Activated gamma-delta T cell treated with Interleukin-2 at 50 U/mL for 16 hours (primary cell): ENCODE data around the gene PTPMT1.
"Not testable (repeated sequence)": the region's sequence is repeated elsewhere in the genome, so short reads cannot be mapped to it uniquely, and the experiment has no call there.

Experiments used
- DNase-seq: peaks from one replicate; pipeline ENCODE4 v3.0.0-alpha.2; 2020

Gene PTPMT1

DNA sequence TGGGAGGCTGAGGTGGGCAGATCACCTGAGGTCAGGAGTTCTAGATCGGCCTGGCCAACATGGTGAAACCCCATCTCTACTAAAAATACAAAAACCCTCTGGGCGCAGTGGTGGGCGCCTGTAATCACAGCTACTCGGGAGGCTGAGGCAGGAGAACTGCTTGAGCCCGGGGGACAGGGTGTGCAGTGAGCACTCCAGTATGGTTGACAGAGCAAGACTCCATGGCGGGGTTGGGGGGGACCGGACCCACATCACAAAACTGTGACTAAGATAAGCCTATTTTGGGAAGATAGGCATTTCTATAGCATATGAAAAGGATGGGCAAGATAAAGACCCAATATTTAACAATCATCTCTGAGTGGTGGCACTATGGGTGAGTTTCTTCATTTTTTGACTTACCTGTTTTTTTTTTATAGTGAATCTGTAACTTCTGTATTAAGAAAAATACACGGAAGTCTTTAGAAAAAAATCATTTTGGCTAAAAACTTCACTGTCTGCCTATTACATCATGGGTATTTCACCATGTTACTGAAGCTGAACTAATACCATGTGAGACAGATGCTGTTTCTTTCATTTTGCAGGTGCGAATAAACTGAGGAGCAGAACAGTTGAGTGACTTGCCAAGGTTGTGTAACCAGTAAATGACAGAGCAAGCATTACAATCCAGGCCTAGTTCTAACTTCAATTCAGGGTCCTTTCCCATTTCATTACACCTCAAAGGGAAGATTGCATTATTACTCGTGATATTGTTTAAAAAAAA lies 14.9 kb upstream of the PTPMT1 start:
- DNase-seq: no peak

DNA sequence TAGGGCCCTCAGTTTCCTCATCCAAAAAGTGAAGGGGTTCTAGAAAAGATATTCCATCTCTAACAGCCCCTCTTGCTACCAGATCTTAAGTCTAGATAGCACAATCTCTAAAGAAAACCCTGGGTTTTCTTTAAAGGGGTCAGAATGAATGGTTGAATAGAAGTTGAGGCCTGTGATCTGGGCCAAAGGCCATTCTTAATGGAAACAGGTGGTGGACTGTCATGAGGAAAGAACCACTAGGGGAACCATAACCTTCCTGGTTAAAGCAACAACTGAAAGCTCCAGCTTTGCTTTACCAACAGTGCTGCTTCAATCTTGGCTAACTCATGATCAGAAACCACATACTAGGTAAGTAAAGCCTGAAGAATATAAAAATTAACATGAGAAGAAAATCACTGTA lies 14.3 kb upstream of the PTPMT1 start:
- DNase-seq: no peak

DNA sequence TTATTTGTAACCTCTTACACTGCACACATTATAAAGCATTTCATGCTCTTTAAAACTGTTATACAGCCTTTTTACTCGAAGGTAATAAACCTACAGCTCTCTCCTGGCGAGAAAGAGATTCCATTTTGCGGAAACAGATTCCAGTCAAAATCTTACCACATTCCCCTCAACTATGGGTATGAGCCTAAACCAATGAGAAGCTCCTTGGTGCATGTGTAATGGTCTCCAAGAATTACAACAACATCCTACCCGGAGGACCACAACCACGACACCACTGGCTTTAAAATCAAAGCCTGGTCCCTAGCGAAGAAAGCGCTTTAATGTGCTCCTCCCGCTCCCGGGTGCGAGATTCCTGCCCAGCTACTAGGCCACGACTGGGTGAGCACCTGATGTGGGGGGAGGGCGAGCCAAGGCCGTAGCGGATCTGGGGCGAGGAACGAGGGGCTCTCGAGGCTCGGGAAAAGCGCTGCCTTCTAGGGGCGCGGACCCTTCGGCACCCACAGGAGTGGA lies 13.3 kb upstream of the PTPMT1 start:
- DNase-seq: no peak

DNA sequence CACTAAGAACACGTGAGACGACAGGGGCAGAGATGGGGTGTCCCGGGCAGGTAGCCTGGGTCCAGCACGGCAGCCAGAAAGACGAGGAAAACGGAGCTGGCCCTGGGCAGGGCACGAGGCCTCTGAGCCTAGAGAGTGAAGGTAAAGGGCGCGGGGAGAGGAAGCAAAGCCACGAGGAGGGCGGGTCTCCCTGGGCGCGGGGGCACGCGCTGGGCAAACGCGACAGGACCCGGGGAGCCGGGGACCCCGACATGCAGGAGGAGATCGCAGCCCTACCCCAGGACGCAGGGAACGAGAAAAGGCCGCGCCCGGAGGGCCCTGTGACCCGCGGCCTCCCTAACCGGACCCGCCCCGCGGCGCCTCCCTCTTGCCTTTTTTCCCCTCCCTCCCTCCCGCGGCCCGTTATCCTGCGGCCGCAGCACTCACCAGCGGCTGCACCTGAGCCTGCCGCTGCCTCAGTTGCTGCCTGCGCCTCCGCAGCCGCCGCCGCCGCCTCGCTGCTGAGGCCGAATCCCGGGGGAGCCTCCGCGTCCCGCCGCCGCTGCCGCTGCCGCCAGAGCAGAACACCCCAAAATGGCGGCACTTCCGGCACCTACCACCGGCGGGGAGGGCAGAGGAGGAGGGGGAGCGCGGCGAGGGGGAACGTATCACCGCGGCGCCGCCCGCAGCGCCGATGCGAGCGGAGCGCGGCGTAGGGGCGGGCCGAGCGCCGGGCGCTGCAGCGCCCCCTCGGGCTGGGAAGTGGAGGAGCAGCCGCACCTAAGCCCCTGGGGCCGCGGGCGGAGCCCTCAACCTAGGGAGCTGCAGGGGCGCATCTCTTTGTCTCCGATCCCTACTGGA lies 12.6 kb upstream of the PTPMT1 start, which contains the start of gene CELF1:
TSS of gene CELF1 (minus strand) at position 567 of the 840 bp plus-strand sequence. CDS start 53,609 bp downstream, outside the sequence.
- DNase-seq: peak; percentile 92

DNA sequence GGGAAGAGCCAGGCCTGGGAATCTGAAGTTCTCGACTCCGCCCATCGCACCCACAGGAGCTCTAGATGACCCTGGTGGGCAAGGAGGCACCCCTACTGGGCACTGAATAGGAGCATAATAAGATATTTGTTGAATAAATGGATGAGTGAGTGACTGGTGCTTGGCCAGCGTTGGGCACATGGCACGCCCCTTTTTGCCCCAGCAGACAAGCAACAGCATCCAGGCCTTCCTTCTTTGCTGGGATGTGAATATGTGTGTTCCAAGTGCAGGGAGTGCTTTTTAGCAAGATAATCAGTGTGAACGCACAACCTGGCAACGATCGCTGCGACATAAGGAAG lies 12.0 kb upstream of the PTPMT1 start:
- no peak for DNase-seq

DNA sequence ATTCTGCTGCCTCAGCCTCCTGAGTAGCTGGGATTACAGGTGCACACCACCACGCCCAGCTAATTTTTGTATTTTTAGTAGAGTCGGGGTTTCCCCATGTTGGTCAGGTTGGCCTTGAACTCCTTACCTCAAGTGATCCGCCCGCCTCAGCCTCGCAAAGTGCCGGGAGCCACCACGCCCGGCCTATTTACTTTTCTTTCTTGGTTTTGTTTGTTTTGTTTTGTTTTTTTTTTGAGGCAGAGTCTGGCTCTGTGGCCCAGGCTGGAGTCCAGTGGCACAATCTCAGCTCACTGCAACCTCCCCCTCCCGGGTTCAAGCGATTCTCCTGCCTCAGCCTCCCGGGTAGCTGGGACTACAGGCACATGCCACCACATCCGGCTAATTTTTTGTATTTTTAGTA lies 8.4 kb upstream of the PTPMT1 start:
- not testable (repeated sequence) for DNase-seq

DNA sequence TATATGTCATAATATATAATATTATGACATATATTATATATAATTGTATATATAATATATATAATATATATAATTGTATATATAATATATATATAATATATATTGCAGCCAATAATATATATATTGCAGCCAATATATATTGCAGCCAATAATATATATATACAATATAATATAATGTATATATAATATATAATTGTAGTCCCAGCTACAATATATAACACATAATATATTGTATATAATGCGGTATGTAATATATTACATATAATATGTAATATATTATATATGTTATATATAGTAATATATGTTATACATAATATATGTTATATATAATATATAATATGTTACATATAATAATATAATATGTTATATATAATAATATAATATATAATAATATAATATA lies 6.7 kb upstream of the PTPMT1 start:
- DNase-seq: no peak

DNA sequence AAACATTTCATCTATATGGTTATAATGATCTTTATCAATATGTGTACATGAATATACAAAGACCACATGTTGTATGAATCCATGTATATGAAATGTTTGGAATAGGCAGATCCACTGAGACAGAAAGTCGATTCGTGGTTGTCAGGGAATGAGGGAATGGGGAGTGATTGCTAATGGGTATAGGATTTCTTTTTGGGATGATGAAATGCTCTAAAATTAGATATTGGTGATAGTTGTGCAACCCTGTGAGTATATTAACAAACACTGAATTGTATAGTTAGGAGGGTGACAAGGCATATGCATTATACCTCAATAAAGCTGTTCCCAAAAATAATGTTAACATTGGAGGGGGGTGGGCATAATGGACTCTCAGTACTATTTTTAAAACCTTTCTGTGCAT lies 5.0 kb upstream of the PTPMT1 start:
- DNase-seq: no peak

DNA sequence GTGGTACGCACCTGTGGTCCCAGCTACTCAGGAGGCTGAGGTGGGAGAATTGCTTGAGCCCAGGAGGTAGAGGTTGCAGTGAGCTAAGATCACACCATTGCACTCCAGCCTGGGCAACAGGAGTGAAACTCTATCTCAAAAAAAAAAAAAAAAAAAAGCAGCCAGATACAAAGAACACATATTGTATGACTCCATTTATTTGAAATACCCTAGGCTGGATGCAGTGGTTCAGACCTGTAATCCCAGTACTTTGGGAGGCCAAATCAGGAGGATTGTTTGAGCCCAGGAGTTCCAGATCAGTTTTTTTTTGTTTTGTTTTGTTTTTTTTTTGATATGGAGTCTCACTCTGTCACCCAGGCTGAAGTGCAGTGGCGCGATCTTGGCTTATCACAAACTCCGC lies 3.0 kb upstream of the PTPMT1 start:
- DNase-seq: not testable (repeated sequence)

DNA sequence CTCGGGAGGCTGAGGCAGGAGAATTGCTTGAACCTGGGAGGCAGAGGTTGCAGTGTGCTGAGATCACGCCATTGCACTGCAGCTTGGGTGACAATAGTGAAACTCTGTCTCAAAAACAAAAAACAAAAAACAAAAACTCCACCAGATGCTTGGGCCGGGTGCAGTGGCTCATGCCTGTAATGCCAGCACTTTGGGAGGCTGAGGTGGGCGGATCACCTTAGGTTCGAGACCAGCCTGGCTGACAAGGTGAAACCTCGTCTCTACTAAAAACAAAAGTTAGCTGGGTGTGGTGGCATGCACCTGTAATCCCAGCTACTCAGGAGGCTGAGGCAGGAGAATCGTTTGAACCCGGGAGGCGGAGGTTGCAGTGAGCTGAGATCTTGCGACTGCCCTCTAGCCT lies 1.0 kb upstream of the PTPMT1 start:
- DNase-seq: not testable (repeated sequence)

DNA sequence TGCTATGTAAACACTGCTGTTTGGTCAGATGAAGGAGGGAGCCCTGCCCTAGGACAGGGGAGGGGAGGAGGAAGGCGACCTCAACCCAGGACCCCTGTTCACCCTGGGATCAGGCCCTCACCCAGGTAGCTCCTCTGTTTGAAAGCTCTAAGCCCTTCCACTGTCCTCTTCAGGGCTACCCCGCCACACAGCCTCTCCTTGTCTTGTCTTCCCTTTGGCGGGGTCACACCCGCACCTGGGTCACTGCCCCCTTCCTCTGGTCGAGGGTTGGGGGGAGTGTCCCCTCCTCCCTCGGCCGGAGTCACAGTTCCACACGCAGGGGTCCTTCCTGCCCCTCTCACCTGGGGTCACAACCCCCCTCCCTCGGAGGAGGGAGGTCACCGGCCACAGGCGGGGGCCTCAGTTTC lies 463 bp upstream of the PTPMT1 start:
- DNase-seq: no peak

DNA sequence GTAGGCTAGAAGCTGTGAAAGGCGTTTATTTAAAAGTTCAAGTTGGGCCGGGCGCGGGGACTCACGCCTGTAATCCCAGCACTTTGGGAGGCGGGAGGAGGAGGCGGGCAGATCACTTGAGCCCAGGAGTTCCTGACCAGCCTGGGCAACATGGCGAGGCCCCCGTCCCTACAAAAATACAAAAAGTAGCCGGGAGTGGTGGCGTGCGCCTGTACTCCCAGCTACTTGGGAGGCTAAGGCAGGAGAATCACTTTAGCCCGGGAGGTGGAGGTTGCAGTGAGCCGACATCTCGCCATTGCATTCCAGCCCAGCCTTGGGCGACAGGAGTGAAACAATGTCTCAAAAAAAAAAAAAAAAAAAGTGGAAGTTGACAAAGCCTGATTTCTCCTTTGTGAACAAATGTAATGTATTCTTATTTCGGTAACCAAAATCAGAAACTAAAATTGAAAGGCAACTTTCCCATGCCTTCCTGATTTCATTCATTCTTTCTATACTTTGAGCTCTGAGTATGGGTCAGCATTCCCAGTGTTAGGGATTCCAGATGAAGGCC lies 825 bp downstream of the PTPMT1 start:
- no peak for DNase-seq

DNA sequence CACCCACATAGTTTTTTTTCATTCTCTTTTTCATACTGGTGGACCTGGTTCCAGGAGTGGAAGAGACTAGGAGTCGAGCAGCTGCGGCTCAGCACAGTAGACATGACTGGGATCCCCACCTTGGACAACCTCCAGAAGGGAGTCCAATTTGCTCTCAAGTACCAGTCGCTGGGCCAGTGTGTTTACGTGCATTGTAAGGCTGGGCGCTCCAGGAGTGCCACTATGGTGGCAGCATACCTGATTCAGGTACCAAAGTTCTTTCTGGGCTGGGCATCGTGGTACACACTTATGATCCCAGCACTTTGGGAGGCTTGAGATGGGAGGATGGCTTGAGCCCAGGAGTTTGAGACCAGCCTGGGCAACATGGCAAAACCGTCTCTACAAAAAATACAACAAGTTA lies 4.2 kb downstream of the PTPMT1 start:
- DNase-seq: no peak

DNA sequence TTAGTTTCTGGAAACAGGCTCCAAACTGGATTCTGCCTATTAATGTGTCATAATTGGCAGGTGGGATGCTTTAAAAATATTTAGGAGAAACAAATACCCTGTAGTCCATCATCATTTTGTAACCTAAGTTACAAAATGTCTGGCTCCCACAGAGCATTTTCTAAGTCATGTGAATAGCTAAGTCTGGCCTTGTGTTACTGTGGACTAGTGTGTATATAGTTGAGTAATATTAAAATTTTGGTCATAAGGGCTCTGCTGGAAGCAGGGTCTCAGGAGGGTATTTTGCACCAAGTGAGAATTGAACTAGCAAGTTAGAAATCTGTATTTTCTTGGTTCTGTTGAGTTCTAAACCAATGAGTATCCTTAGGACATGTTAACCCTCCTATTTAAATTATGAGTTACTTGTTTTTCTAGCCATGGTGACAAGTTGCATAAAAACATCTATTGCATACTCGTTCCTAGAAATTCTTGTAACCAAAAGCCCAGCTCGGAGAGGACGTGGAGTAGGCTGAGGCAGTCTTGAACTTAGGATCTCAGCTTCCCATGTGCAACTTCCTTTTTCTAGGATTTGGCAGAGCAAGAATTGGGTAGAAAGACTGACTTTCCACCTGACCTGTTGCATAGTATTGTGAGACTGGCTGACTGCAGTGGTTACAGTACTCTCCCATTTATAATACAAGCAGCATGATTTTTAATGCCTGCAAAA lies 5.4 kb downstream of the PTPMT1 start:
- DNase-seq: no peak

DNA sequence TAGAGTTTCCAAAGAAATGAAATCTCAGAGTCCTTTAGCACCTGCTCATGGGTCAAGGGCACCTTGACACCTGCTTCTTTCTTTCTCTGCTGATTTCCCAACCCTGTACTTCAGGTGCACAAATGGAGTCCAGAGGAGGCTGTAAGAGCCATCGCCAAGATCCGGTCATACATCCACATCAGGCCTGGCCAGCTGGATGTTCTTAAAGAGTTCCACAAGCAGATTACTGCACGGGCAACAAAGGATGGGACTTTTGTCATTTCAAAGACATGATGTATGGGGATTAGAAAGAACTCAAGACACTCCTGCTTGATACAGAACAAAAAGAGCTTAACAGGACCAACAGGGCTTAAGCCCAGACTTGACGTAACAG lies 5.9 kb downstream of the PTPMT1 start:
- DNase-seq: no peak

DNA sequence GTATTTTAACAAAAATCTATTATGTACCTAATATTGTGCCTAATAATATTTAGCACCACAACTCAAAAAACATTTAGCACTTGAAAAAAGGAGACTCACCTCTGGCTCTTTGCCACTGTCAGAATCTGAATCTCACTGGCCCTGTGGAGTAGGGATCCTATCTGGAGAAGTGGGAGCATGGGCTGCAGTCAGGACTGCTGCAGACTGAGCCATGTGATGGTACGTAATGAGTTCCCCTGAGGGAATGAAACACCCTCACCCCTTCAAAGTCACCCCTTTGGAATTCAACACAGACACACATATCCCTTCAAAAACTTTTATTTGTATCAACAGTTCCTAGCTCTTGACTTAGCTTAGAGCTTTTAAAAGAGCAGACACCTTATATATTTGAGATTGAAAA lies 6.5 kb downstream of the PTPMT1 start:
- DNase-seq: no peak

DNA sequence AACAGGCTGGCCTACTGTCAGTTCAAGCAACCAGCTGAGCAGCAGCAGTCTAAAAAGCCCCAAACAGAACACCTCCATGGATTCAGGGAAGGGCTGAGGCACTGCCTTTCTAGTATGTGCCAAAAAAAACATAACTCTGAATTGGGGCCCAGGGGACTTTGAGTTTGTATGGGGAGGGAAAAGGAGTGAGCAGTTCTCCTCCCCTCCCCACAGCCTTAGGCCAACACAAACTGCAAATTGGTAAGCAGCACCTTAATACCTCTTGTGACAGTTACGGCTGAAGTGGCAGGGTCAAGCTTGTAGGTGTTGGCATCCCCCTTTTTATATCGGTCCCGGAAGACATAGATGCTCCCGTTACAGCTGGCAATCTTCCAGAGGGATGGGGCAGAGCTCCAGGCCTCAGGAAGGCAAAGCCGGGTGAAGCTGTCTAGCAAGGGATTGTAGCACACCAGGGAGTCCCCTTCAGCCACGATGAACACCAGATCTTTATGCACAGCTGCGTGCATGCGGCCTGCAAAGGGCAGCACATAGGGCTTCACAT lies 7.4 kb downstream of the PTPMT1 start:
- DNase-seq: no peak

DNA sequence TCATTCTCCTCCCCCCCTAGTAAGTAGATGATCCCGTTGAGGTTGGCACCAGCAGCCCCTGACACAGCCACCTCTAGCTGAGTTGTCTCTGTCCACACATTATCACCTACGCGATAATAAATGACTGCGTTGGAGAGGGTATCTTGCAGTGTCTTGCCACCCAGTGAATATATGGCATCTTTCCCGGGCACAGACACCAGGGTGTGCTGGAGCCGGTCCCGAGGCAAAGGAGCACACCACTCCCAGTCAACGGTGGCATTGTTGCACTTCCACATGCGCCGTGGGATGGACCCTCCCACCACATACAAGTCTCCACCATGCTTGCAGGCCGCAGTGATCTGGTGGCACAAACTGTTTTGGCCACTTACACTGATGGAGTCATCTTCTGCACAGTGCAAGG lies 7.9 kb downstream of the PTPMT1 start:
- DNase-seq: no peak

DNA sequence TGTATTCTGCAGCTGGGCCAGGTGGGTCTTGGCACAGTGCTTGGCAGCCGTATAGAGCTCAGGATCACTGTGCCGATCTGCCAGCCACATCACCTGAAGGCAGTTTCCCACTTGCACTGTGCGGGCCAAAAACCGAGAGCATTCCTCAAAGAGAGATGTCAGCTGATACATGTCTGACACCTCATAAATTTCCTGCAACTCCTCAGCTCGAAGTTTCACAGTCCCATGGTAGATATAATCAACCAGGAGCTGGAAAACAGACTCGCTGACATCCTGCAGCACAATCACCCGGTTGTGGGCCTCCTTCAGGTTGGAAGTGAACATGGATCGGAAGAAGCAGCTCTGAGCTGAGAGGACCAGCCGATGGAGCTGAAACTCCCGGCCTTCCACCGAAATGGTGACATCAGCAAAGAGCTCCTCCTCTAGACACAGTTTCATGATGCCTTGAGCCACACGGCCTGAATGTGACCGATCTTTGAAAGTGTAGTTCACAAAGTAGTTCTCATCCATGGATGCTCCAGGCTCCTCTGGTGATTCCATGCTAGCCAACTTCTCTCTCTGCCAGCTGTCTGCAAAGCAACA lies 12.2 kb downstream of the PTPMT1 start:
- no peak for DNase-seq

DNA sequence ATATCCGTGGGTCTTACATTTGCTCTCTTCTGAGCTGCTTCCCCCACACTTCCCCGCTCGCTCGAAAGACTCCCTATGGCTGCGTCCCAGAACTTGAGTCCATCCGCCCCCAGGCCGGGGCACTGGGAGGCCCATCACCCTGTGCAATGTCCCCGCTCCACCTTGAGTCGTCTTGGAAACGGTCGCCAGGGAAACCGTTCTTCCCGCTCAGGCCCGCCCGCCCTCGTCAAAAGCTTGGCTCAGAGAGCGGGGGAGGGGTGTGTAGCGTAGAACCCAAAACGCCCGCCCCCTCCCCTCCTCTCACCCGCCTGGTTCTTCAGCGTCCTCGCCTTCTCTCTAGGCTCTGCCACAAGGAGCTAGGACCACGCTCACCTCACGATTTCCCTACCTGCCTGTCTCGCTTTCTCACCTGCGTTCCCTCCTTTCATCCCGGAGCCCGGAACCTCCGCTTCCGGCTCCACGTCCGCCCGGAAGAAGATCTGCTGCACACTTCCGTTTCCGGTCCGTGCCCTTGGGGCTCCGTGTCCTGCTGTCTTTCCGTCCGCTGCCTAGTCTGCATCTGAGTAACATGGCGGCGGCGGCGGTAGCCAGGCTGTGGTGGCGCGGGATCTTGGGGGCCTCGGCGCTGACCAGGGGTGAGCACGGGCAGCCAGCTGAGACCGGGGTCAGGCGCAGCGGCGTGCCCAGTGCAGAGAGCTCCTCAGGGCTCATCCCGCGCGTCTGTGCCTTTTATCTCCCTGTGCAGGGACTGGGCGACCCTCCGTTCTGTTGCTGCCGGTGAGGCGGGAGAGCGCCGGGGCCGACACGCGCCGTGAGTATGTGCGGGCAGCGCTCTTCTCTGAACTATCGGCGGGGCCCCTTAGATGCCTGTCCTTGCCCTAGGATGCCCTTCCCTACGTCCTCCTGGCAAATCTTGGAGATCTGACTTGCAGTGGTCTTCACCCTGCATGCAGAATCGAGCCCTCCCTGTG lies 13.4 kb downstream of the PTPMT1 start, which contains the start of the genes KBTBD4 and NDUFS3:
TSS of gene KBTBD4 (minus strand) at position 447 of the 971 bp plus-strand sequence. CDS start at position 428, 19 bp downstream.
TSS of gene NDUFS3 (plus strand) at position 551 of the 971 bp plus-strand sequence. CDS start at position 569, 18 bp downstream.
- peak; percentile 86 for DNase-seq

DNA sequence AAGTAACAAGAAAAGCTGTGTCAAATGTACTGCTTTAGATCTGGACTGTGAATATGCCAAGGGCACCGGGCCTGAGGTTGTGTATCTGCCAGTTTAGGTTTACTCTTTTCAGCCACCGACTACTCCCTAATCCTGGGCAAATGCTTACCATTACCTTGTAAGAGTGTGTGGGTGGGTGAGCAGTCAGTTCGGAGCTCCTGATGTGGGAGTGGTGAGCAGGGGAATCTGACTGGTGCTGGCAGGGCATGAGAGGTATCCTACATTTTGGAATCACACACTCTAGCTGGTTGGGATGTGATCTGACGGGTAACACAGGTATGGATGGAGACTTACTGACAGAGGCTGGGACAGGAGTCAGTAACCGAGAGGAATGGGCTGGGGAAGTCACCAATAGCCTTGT lies 18.4 kb downstream of the PTPMT1 start:
- DNase-seq: no peak
